Memory B cell (primary cell): ENCODE results near the gene FARSA.
"Not testable (repeated sequence)": the region's sequence is repeated elsewhere in the genome, so short reads cannot be mapped to it uniquely, and the experiment has no call there.

Experiments used
- ATAC-seq: fragments of 150-1000 bp; cut with Tn5 transposase; 2 replicates; pipeline ENCODE4 v1.10.0; 2021; ENCODE audit warnings: low read depth, mild to moderate bottlenecking, moderate library complexity
- DNase-seq, 2 donors: peaks; one replicate each; pipeline ENCODE4 v3.0.0; 2022; ENCODE audit warnings: low spot score in 2 of 2
- H3K27ac Mint-ChIP-seq: one replicate; pipeline ENCODE4 v1.8.0; 2022; ENCODE audit warnings: mild to moderate bottlenecking, moderate library complexity, mixed read lengths
- H3K27me3 Mint-ChIP-seq: one replicate; pipeline ENCODE4 v1.8.0; 2022; ENCODE audit warnings: mixed read lengths
- H3K36me3 Mint-ChIP-seq: one replicate; pipeline ENCODE4 v1.8.0; 2022; ENCODE audit warnings: mild to moderate bottlenecking, mixed read lengths
- H3K4me1 Mint-ChIP-seq: one replicate; pipeline ENCODE4 v1.8.0; 2022; ENCODE audit warnings: mixed read lengths
- H3K4me3 Mint-ChIP-seq: one replicate; pipeline ENCODE4 v1.8.0; 2022; ENCODE audit warnings: mild to moderate bottlenecking, moderate library complexity, mixed read lengths
- H3K9me3 Mint-ChIP-seq: one replicate; pipeline ENCODE4 v1.8.0; 2022; ENCODE audit warnings: mixed read lengths

Gene FARSA

DNA sequence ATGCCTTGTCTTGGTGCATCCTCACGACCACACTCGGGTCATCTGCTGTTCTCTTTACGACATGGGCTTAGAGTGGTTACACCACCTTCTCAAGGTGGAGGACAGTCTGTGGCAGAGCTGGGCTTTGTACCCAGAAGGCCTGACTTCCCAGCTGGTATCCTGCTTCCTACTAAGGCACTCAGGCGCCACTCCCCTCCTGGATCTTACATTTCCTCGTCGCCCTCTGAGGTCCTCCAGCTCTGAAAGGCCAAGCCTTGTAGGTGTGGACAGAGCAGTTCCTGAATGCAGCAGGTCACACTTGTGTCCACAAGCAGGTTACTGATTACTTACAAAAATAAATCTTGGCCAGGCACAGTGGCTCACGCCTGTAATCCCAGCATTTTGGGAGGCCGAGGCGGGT is 26.3 kb downstream of the FARSA start:
- H3K4me1 Mint-ChIP-seq: no peaks in the 10 kb centered on the region
- ATAC-seq (no peak), DNase-seq (no peak)
- H3K4me3 Mint-ChIP-seq: no peak overlapping the region
- no peaks in the 10 kb centered on the region for H3K9me3 Mint-ChIP-seq
- no peak overlapping the region for H3K27ac Mint-ChIP-seq
- no peaks in the 10 kb centered on the region for H3K27me3 Mint-ChIP-seq
- no peaks in the 10 kb centered on the region for H3K36me3 Mint-ChIP-seq

- no peaks in the 10 kb centered on the region for H3K27me3 Mint-ChIP-seq
- no peaks in the 10 kb centered on the region for H3K9me3 Mint-ChIP-seq
- DNase-seq (no peak), ATAC-seq (no peak)
- H3K4me1 Mint-ChIP-seq: no peaks in the 10 kb centered on the region
- no peak overlapping the region for H3K4me3 Mint-ChIP-seq
- no peak overlapping the region for H3K27ac Mint-ChIP-seq
- H3K36me3 Mint-ChIP-seq: peaks cover 8% of the 10 kb centered on the region
Measured at GRCh38 chr19:12899891-12900518, 33.5 kb downstream of the FARSA start.

DNA sequence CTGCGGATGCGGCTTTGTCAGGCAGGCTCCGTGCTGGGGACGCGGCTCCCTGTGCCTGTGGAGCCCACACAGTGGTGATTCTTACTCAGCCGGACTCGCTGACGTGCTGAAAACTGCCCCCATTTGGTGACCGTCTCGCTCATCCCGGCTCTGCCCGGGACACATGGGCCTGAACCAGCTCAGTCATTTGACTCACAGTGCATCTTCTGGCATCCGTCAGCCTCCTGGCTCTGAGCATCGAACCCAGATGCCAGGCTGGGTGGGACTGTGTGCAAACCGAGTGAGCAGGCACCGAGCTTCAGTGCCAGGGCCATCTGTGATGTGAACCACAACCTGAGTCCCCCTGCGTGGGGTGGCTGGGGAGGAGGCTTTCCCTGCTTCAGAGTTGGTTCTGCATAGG is 37.1 kb downstream of the FARSA start:
- Mint-ChIP-seq H3K36me3 (peaks cover 16% of the 10 kb centered on the region), H3K4me1 (peaks cover 7% of the 10 kb centered on the region), H3K9me3 (no peaks in the 10 kb centered on the region), H3K27me3 (no peaks in the 10 kb centered on the region), H3K4me3 (no peak overlapping the region), H3K27ac (no peak overlapping the region)
- ATAC-seq (no peak), DNase-seq (no peak)

DNA sequence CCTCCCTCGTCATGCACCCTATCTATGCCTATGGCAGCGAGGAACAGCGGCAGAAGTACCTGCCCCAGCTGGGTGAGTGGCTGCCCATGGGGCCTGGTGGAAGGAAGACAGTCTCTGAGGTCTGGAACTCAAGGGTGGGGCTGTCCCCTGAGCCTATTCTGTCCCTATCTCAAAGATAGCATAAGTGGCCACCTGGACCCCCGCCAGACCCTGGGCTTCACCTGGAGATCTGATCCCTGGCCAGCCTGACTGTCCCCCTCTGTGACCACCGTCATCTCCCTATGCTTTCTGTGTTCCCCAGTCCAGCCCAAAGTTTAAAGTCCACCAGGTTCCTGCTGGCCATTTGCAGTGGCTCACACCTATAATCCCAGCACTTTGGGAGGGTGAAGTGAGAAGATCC is 39.9 kb downstream of the FARSA start:
- H3K36me3 Mint-ChIP-seq: peaks cover 15% of the 10 kb centered on the region
- DNase-seq (no peak), ATAC-seq (no peak)
- H3K27ac Mint-ChIP-seq: no peak overlapping the region
- peaks cover 17% of the 10 kb centered on the region for H3K4me1 Mint-ChIP-seq
- H3K27me3 Mint-ChIP-seq: no peaks in the 10 kb centered on the region
- no peaks in the 10 kb centered on the region for H3K9me3 Mint-ChIP-seq
- peak overlapping the region; percentile 43 for H3K4me3 Mint-ChIP-seq

DNA sequence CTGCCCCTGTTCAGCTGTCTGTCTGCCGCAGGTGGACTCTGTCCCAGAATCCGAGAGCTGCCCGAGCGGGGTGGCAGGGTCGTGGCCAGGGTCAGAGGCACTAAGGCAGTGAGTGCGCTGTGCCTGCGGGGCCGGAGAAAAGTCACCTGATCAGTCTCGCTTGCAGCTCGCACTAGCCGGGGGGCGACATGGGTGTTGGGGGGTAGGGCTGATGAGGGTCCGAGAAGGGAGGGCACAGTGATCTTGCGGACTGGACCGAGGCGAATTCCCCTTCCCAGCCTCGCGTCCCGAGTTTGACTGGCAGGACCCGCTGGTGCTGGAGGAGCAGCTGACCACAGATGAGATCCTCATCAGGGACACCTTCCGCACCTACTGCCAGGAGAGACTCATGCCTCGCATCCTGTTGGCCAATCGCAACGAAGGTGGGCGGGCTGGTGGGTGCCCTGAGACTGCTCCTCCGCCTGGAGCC is 41.9 kb downstream of the FARSA start:
- Mint-ChIP-seq H3K27me3 (no peaks in the 10 kb centered on the region), H3K4me1 (peaks cover 17% of the 10 kb centered on the region), H3K36me3 (peaks cover 12% of the 10 kb centered on the region), H3K4me3 (peak overlapping the region; percentile 93), H3K27ac (peak overlapping the region; percentile 90), H3K9me3 (no peaks in the 10 kb centered on the region)
- ATAC-seq (no peak), DNase-seq (peak in 1 of 2 donors; percentile 23)

- Mint-ChIP-seq H3K27me3 (no peaks in the 10 kb centered on the region), H3K9me3 (no peaks in the 10 kb centered on the region), H3K4me3 (peak within 1 kb of the TSS; percentile 93), H3K4me1 (peaks cover 17% of the 10 kb centered on the region), H3K36me3 (peaks cover 11% of the 10 kb centered on the region), H3K27ac (peak within 1 kb of the TSS; percentile 90)
- ATAC-seq: peak; percentile 88
- DNase-seq: peak; percentile 83 to 94
Measured at GRCh38 chr19:12890787-12891552, 42.5 kb downstream of the FARSA start, which contains the start of gene GCDH. GCDH (plus strand) TSS chr19:12891160; CDS start chr19:12891305, 145 bp downstream.

DNA sequence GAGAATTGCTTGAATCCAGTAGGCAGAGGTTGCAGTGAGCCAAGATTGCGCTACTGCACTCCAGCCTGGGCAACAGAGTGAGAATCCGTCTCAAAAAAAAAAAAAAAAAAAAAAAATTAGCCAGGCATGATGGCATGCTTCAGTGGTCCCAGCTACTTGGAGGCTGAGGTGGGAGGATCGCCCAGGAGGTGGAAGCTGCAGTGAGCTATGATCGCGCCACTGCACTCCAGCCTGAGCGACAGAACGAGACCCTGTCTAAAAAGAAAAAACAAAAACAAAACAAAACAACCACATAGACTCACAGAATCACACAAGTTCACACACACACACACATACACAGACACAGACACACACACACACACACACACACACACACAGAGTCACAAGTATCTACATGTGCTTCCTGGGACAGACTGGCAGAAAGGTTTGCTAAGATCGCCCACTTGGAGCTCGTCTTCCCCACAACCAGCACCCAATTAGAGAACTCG is 43.2 kb downstream of the FARSA start:
- H3K27me3 Mint-ChIP-seq: not testable (repeated sequence)

GRCh38 chr19:12888006-12888603 is 45.4 kb downstream of the FARSA start:
- no peaks in the 10 kb centered on the region for H3K27me3 Mint-ChIP-seq
- DNase-seq: no peak
- H3K36me3 Mint-ChIP-seq: no peaks in the 10 kb centered on the region
- H3K4me1 Mint-ChIP-seq: peaks cover 21% of the 10 kb centered on the region
- no peak for ATAC-seq
- no peak overlapping the region for H3K4me3 Mint-ChIP-seq
- H3K27ac Mint-ChIP-seq: no peak overlapping the region
- peaks cover 1% of the 10 kb centered on the region for H3K9me3 Mint-ChIP-seq

More for the DNA sequence above, 43.2 kb downstream of the FARSA start:
- not testable (repeated sequence) for ATAC-seq, H3K9me3 Mint-ChIP-seq, DNase-seq, H3K36me3 Mint-ChIP-seq
- peak overlapping the region; percentile 93 for H3K4me3 Mint-ChIP-seq
- H3K4me1 Mint-ChIP-seq: peaks cover 17% of the 10 kb centered on the region
- peak overlapping the region; percentile 90 for H3K27ac Mint-ChIP-seq

GRCh38 chr19:12886969-12887747 is 46.4 kb downstream of the FARSA start, which contains the start of gene KLF1:
KLF1 (minus strand) TSS chr19:12887201; CDS start chr19:12887140, 61 bp downstream.
- ATAC-seq (no peak), DNase-seq (no peak)
- no peaks in the 10 kb centered on the region for H3K27me3 Mint-ChIP-seq
- peak within 1 kb of the TSS; percentile 58 for H3K4me3 Mint-ChIP-seq
- H3K9me3 Mint-ChIP-seq: peaks cover 1% of the 10 kb centered on the region
- H3K4me1 Mint-ChIP-seq: peaks cover 22% of the 10 kb centered on the region
- no peaks in the 10 kb centered on the region for H3K36me3 Mint-ChIP-seq
- no peak within 1 kb of the TSS for H3K27ac Mint-ChIP-seq

DNA sequence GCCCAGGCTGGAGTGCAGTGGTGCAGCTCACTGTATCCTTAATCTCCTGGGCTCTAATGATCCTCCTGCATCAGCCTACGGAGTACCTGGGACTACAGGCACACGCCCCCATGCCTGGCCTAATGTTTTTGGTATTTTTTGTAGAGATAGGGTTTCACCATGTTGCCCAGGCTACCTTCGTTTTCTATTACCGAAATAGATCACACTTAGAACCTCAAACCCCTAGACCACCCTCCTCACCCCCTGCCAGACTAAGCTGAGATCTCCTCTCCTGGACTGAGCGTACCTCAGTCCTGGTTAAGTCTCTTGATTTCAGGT is 46.9 kb downstream of the FARSA start:
- no peaks in the 10 kb centered on the region for H3K36me3 Mint-ChIP-seq
- DNase-seq: no peak
- ATAC-seq: no peak

GRCh38 chr19:12885749-12886650 is 47.5 kb downstream of the FARSA start:
- peaks cover 14% of the 10 kb centered on the region for H3K4me1 Mint-ChIP-seq
- peaks cover 1% of the 10 kb centered on the region for H3K9me3 Mint-ChIP-seq
- H3K36me3 Mint-ChIP-seq: no peaks in the 10 kb centered on the region
- H3K4me3 Mint-ChIP-seq: peak overlapping the region; percentile 58
- ATAC-seq (no peak), DNase-seq (no peak)
- H3K27me3 Mint-ChIP-seq: no peaks in the 10 kb centered on the region
- H3K27ac Mint-ChIP-seq: no peak overlapping the region

More for the DNA sequence above, 46.9 kb downstream of the FARSA start:
- no peaks in the 10 kb centered on the region for H3K27me3 Mint-ChIP-seq
- peak overlapping the region; percentile 58 for H3K4me3 Mint-ChIP-seq
- no peak overlapping the region for H3K27ac Mint-ChIP-seq
- H3K9me3 Mint-ChIP-seq: peaks cover 1% of the 10 kb centered on the region
- H3K4me1 Mint-ChIP-seq: peaks cover 17% of the 10 kb centered on the region

GRCh38 chr19:12884926-12885748 is 48.4 kb downstream of the FARSA start:
- peak overlapping the region; percentile 24 for H3K27ac Mint-ChIP-seq
- DNase-seq: peak; percentile 78 to 80
- H3K36me3 Mint-ChIP-seq: no peaks in the 10 kb centered on the region
- no peaks in the 10 kb centered on the region for H3K27me3 Mint-ChIP-seq
- peak overlapping the region; percentile 86 for H3K4me3 Mint-ChIP-seq
- ATAC-seq: peak; percentile 56
- H3K4me1 Mint-ChIP-seq: peaks cover 7% of the 10 kb centered on the region
- peaks cover 1% of the 10 kb centered on the region for H3K9me3 Mint-ChIP-seq
